Left kidney (tissue), 2 donors: ENCODE measurements around the gene IMMP2L. TPM values are rescaled to one million over a fixed set of nuclear protein-coding genes. Genes with fewer than 3 reads are reported as not detected.
"Not testable (repeated sequence)": the region's sequence is repeated elsewhere in the genome, so short reads cannot be mapped to it uniquely, and the experiment has no call there.

ENCODE experiments used
- DNase-seq: peaks from one replicate; pipeline ENCODE4 v3.0.0-alpha.2; 2013
- polyA plus RNA-seq: library from polyadenylated mRNA; unstranded; fragments of 120-200 nt; gene quantifications from one replicate; pipeline ENCODE4 v1.2.1, GENCODE V29; 2013; ENCODE audit not compliant: insufficient read length

IMMP2L gene
- polyA plus RNA-seq, 1 donor = 41.8 TPM

GRCh38 chr7:111074748-111075146, 487.5 kb downstream of the IMMP2L start:
- DNase-seq = no peak

GRCh38 chr7:111074071-111074747, 488.1 kb downstream of the IMMP2L start:
- DNase-seq = no peak

GRCh38 chr7:111072658-111073057, 489.6 kb downstream of the IMMP2L start:
- not testable (repeated sequence) for DNase-seq

- no peak for DNase-seq
Measured at GRCh38 chr7:111071556-111071955, 490.7 kb downstream of the IMMP2L start.

GRCh38 chr7:111068618-111069017, 493.7 kb downstream of the IMMP2L start:
- DNase-seq = no peak

- DNase-seq = no peak
Measured at GRCh38 chr7:111067682-111068081, 494.6 kb downstream of the IMMP2L start.

- DNase-seq = no peak
Measured at GRCh38 chr7:111067251-111067650, 495.0 kb downstream of the IMMP2L start.

GRCh38 chr7:111063166-111063565, 499.1 kb downstream of the IMMP2L start:
- no peak for DNase-seq

GRCh38 chr7:111059833-111060232, 502.5 kb downstream of the IMMP2L start:
- DNase-seq = no peak

GRCh38 chr7:111057066-111057465, 505.2 kb downstream of the IMMP2L start:
- DNase-seq = no peak

GRCh38 chr7:111056371-111056770, 505.9 kb downstream of the IMMP2L start:
- DNase-seq = no peak

GRCh38 chr7:111053035-111053434, 509.3 kb downstream of the IMMP2L start:
- DNase-seq = no peak

- DNase-seq = no peak
Measured at GRCh38 chr7:111051832-111052231, 510.5 kb downstream of the IMMP2L start.

- DNase-seq = no peak
Measured at GRCh38 chr7:111050875-111051416, 511.3 kb downstream of the IMMP2L start.

GRCh38 chr7:111049971-111050680, 512.2 kb downstream of the IMMP2L start:
- no peak for DNase-seq

GRCh38 chr7:111047595-111047994, 514.7 kb downstream of the IMMP2L start:
- DNase-seq = no peak

GRCh38 chr7:111045449-111045848, 516.8 kb downstream of the IMMP2L start:
- no peak for DNase-seq

- no peak for DNase-seq
Measured at GRCh38 chr7:111043561-111043960, 518.7 kb downstream of the IMMP2L start.

GRCh38 chr7:111042842-111043241, 519.5 kb downstream of the IMMP2L start:
- DNase-seq = no peak

GRCh38 chr7:111041577-111041976, 520.7 kb downstream of the IMMP2L start:
- no peak for DNase-seq

GRCh38 chr7:111038185-111038584, 524.1 kb downstream of the IMMP2L start:
- DNase-seq = no peak

GRCh38 chr7:111031916-111032315, 530.4 kb downstream of the IMMP2L start:
- DNase-seq = no peak

GRCh38 chr7:111030336-111030735, 532.0 kb downstream of the IMMP2L start:
- no peak for DNase-seq
